Measurements from ENCODE around the gene ALDH1A2. TPM values are rescaled to one million over a fixed set of nuclear protein-coding genes. Genes with fewer than 3 reads are reported as not detected.

The ALDH1A2 gene
- polyA plus RNA-seq, 1 donor (not counting 4 experiments of a cell fraction or from before 2014, with no cell fraction given) = 1.9 TPM

DNA sequence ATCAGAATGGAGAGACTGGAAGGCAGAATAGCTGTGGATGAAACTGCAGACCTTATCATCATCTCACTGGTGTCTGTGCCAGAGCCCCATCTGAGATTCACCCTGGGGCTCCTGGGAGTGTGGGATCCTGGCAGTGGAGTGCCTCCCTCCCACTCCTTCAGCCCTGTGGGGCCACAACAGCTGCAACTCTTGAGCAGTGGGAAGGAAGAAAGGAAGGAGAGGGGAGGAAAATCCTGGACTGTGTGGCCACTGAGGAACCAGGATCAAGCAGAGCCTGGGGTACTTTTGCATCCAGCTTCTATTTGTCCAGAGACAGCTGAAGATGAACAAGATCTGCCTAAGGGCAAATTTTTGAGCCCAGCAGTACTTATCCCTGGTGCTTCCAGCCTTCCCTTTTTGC lies 13.1 kb upstream of the ALDH1A2 start:
- H2AFZ ChIP-seq (ENCODE audit: control insufficient read depth, low read length) = no peak overlapping the region
- no peaks in the 10 kb centered on the region for H4K20me1 ChIP-seq (ENCODE audit: control insufficient read depth, extremely low read depth, insufficient read depth, low read length)
- H3K36me3 ChIP-seq (ENCODE audit: control insufficient read depth in 2 of 2, extremely low read depth in 1 of 2, insufficient read depth in 2 of 2, low read length in 2 of 2) = no peaks in the 10 kb centered on the region
- H3K4me1 ChIP-seq (ENCODE audit: control insufficient read depth, extremely low read depth, insufficient read depth, low read length) = no peaks in the 10 kb centered on the region
- no peaks in the 10 kb centered on the region for H3K27me3 ChIP-seq (ENCODE audit: control insufficient read depth, extremely low read depth, insufficient read depth, low read length)
- DNase-seq (ENCODE audit: low read depth, low spot score) = no peak
- no peaks in the 10 kb centered on the region for H3K9me1 ChIP-seq (ENCODE audit: control insufficient read depth, extremely low read depth, insufficient read depth, low read length)
- no peaks in the 10 kb centered on the region for H3K9me3 ChIP-seq (ENCODE audit: control insufficient read depth, low read depth, low read length)
- TF ChIP-seq, protein P1, sequence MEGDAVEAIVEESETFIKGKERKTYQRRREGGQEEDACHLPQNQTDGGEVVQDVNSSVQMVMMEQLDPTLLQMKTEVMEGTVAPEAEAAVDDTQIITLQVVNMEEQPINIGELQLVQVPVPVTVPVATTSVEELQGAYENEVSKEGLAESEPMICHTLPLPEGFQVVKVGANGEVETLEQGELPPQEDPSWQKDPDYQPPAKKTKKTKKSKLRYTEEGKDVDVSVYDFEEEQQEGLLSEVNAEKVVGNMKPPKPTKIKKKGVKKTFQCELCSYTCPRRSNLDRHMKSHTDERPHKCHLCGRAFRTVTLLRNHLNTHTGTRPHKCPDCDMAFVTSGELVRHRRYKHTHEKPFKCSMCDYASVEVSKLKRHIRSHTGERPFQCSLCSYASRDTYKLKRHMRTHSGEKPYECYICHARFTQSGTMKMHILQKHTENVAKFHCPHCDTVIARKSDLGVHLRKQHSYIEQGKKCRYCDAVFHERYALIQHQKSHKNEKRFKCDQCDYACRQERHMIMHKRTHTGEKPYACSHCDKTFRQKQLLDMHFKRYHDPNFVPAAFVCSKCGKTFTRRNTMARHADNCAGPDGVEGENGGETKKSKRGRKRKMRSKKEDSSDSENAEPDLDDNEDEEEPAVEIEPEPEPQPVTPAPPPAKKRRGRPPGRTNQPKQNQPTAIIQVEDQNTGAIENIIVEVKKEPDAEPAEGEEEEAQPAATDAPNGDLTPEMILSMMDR (optimal IDR thresholded peaks at IDR 0.05 in 1 of 3, IDR thresholded peaks at IDR 0.05 in 1 of 3, conservative IDR thresholded peaks at IDR 0.05 in 1 of 3; ENCODE audit: extremely low read depth in 1 of 3, insufficient read depth in 2 of 3, low read length in 3 of 3) = no peak
- no peak for TF ChIP-seq EZH2 (IDR thresholded peaks at IDR 0.05; ENCODE audit: low read length)
- H3K4me2 ChIP-seq (ENCODE audit: control insufficient read depth, extremely low read depth, insufficient read depth, low read depth, low read length) = no peak overlapping the region
- H3K79me2 ChIP-seq (ENCODE audit: control insufficient read depth, insufficient read depth, low read length) = no peaks in the 10 kb centered on the region
- dilution Hi-C loops (cut with MboI; ENCODE audit: extremely low pct_ligation_motif_present, low sequenced_read_pairs) = no loop called here
- FAIRE-seq = no peak
- H3K4me3 ChIP-seq (ENCODE audit: control insufficient read depth in 2 of 3, extremely low read depth in 1 of 3, insufficient read depth in 2 of 3, low read depth in 1 of 3, low read length in 3 of 3) = no peak overlapping the region
- H3K27ac ChIP-seq (ENCODE audit: control insufficient read depth, insufficient read depth, low read length) = no peak overlapping the region
- no peak overlapping the region for H3K9ac ChIP-seq (ENCODE audit: control insufficient read depth, extremely low read depth, insufficient read depth, low read length)

DNA sequence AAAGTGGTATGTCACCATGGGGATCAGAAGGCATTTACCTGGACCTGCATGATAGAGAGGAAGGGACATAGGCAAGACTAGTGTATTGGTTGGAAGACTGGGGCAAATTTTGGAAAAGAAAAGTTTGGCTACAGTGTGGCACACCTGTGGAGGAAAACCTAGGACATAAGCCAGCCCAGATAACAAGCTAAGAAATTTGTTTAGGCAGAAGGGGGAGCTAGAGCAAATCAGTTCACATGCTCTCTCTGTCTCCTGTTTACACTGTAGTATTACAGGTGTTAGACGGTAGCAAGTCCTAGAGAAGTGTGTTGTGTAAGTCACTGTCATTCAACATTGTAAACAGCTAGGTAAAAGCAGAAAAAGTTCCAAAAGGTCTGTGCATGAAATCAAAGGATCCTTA lies 11.9 kb upstream of the ALDH1A2 start:
- H3K27me3 ChIP-seq (ENCODE audit: control insufficient read depth, extremely low read depth, insufficient read depth, low read length) = no peaks in the 10 kb centered on the region
- no peak overlapping the region for H3K9ac ChIP-seq (ENCODE audit: control insufficient read depth, extremely low read depth, insufficient read depth, low read length)
- no peaks in the 10 kb centered on the region for H3K36me3 ChIP-seq (ENCODE audit: control insufficient read depth in 2 of 2, extremely low read depth in 1 of 2, insufficient read depth in 2 of 2, low read length in 2 of 2)
- no peaks in the 10 kb centered on the region for H4K20me1 ChIP-seq (ENCODE audit: control insufficient read depth, extremely low read depth, insufficient read depth, low read length)
- FAIRE-seq (peak; percentile 97), DNase-seq (ENCODE audit: low read depth, low spot score) (no peak)
- TF ChIP-seq EZH2 (IDR thresholded peaks at IDR 0.05; ENCODE audit: low read length) = no peak
- TF ChIP-seq, protein P1 (optimal IDR thresholded peaks at IDR 0.05 in 1 of 3, IDR thresholded peaks at IDR 0.05 in 1 of 3, conservative IDR thresholded peaks at IDR 0.05 in 1 of 3; ENCODE audit: extremely low read depth in 1 of 3, insufficient read depth in 2 of 3, low read length in 3 of 3) = peak in 2 of 3 experiments; percentile 59 to 67
- no peak overlapping the region for H2AFZ ChIP-seq (ENCODE audit: control insufficient read depth, low read length)
- H3K9me1 ChIP-seq (ENCODE audit: control insufficient read depth, extremely low read depth, insufficient read depth, low read length) = no peaks in the 10 kb centered on the region
- no peaks in the 10 kb centered on the region for H3K4me1 ChIP-seq (ENCODE audit: control insufficient read depth, extremely low read depth, insufficient read depth, low read length)
- dilution Hi-C loops (cut with MboI; ENCODE audit: extremely low pct_ligation_motif_present, low sequenced_read_pairs) = no loop called here
- H3K4me2 ChIP-seq (ENCODE audit: control insufficient read depth, extremely low read depth, insufficient read depth, low read depth, low read length) = no peak overlapping the region
- no peaks in the 10 kb centered on the region for H3K9me3 ChIP-seq (ENCODE audit: control insufficient read depth, low read depth, low read length)
- no peak overlapping the region for H3K27ac ChIP-seq (ENCODE audit: control insufficient read depth, insufficient read depth, low read length)
- no peaks in the 10 kb centered on the region for H3K79me2 ChIP-seq (ENCODE audit: control insufficient read depth, insufficient read depth, low read length)
- no peak overlapping the region for H3K4me3 ChIP-seq (ENCODE audit: control insufficient read depth in 2 of 3, extremely low read depth in 1 of 3, insufficient read depth in 2 of 3, low read depth in 1 of 3, low read length in 3 of 3)

Data from keratinocyte (primary cell).